Measurements from ENCODE around the gene NDE1.
"Not testable (repeated sequence)": the region's sequence is repeated elsewhere in the genome, so short reads cannot be mapped to it uniquely, and the experiment has no call there.

The NDE1 gene

GRCh38 chr16:15701975-15702970 lies 52.2 kb downstream of the NDE1 start:
- no peak for DNase-seq

- no peak for DNase-seq
These were observed 53.1 kb downstream of the NDE1 start for GRCh38 chr16:15703029-15703736.

GRCh38 chr16:15704545-15704987 lies 54.5 kb downstream of the NDE1 start:
- peak; percentile 30 for DNase-seq

- DNase-seq, result no peak
These were observed 55.1 kb downstream of the NDE1 start for GRCh38 chr16:15705064-15705565.

- DNase-seq, result no peak
These were observed 57.3 kb downstream of the NDE1 start for GRCh38 chr16:15707332-15707731.

GRCh38 chr16:15708096-15708495 lies 58.1 kb downstream of the NDE1 start:
- DNase-seq, result no peak

GRCh38 chr16:15708997-15709396 lies 59.0 kb downstream of the NDE1 start:
- DNase-seq, result no peak

GRCh38 chr16:15714393-15715172 lies 64.5 kb downstream of the NDE1 start:
- DNase-seq, result no peak

GRCh38 chr16:15715221-15715620 lies 65.2 kb downstream of the NDE1 start:
- no peak for DNase-seq

- DNase-seq, result no peak
These were observed 66.8 kb downstream of the NDE1 start for GRCh38 chr16:15716694-15717447.

GRCh38 chr16:15721018-15721417 lies 71.0 kb downstream of the NDE1 start:
- DNase-seq, result no peak

- DNase-seq, result no peak
These were observed 73.8 kb downstream of the NDE1 start for GRCh38 chr16:15723808-15724207.

- no peak for DNase-seq
These were observed 75.7 kb downstream of the NDE1 start for GRCh38 chr16:15725641-15726240.

GRCh38 chr16:15726715-15727114 lies 76.7 kb downstream of the NDE1 start:
- DNase-seq, result no peak

GRCh38 chr16:15727697-15728096 lies 77.7 kb downstream of the NDE1 start:
- DNase-seq, result not testable (repeated sequence)

- DNase-seq, result no peak
These were observed 79.1 kb downstream of the NDE1 start for GRCh38 chr16:15729152-15729551.

GRCh38 chr16:15732416-15732815 lies 82.4 kb downstream of the NDE1 start:
- DNase-seq, result no peak

- no peak for DNase-seq
These were observed 85.6 kb downstream of the NDE1 start for GRCh38 chr16:15735610-15736009.

- no peak for DNase-seq
These were observed 86.5 kb downstream of the NDE1 start for GRCh38 chr16:15736529-15736928.

GRCh38 chr16:15737140-15737644 lies 87.1 kb downstream of the NDE1 start:
- no peak for DNase-seq

GRCh38 chr16:15739464-15739863 lies 89.4 kb downstream of the NDE1 start:
- DNase-seq, result no peak

All from NCI-H1105 treated with DMSO at 0.1 percent for 48 hours (cell line).